NCI-H226 (cell line): ENCODE measurements around the gene TADA2B.
A peak's percentile ranks its signal among the peaks of the same experiment; 100 is the strongest.

Experiments used
- DNase-seq: peaks from one replicate; pipeline ENCODE4 v3.0.0-alpha.2; 2015

The TADA2B gene

GRCh38 chr4:7019367-7019766 is 23.8 kb upstream of the TADA2B start:
- DNase-seq = no peak

DNA sequence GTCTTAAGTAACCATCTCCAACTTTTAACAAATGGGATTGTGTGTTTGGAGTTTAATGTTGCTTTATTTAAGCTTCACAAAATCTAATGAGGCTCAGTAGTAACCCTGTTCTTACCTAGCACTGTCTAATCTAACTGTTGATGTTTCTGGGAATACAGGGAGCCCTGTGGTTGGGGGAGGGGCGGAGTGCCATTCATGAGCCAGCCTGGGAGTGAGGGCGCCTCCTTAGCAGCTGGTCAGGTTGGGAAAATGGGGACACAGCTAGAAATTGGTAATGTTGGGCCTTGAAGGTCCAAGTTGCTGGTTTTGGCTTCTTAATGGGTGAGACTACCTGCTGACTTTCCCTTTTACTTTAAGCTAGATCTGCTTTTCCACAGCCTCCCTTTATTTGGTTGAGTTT is 22.9 kb upstream of the TADA2B start:
- DNase-seq = no peak

DNA sequence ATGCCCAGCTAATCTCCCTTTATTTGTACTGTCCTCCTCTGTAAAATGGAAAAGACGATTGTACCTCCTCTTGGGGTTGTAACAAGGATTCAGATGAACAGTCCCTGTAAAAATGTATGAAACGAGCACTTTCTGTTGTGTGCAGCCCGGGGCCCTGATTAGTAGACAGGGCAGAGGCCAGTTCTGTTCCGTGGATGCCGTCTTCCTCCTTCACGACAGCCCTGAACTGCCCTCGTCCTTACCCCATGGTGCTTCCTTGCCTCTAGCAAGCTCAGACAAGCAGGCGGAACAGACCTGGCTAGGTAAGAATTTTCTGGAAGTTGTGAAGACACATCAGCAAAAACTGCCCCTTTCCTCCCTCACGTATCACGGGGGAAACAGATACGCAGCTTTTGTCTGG is 22.3 kb upstream of the TADA2B start:
- no peak for DNase-seq

GRCh38 chr4:7021355-7021754 is 21.8 kb upstream of the TADA2B start:
- no peak for DNase-seq

- peak; percentile 81 for DNase-seq
These were observed 21.1 kb upstream of the TADA2B start for GRCh38 chr4:7021930-7022664.

DNA sequence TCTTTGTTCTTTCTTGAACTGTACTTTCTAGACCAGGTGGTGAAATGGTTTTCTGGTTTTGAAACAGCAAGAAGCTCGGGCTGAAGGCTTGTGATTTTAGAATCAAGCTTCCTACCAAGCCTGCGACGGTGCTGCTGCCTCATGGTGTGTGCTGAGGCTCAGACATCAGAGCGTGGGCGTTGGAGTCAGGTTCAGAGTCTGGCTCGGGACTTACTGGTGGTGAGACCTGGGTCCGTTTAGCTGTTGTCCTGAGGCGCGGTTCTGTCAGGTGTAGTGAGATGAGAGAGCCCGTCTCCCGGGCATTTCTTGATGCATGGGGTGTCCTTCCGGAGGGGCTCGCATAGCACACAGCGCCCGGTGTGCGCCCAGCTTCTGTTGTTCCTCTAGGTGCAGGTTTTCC is 19.7 kb upstream of the TADA2B start:
- no peak for DNase-seq

DNA sequence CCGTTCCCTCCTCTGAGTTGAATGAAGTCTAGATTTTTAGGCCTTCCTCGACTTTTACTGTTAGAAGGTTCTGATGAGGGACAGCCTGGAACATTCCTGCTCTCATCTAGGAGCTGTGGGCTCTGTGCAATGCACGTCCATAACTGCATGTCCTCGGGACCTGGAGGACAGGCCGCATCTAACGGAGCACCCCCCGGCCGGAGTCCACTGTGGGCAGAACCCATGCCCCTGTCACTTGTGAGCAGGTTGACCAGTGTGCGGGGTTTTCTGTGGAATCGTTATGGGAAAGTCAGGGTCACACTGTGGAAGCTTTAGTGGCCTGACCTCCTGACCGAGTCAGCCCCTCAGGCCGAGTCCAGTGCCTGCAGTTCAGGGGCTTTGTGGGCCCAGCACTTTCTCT is 19.3 kb upstream of the TADA2B start:
- no peak for DNase-seq

- DNase-seq = no peak
These were observed 18.8 kb upstream of the TADA2B start for GRCh38 chr4:7024336-7024890.

DNA sequence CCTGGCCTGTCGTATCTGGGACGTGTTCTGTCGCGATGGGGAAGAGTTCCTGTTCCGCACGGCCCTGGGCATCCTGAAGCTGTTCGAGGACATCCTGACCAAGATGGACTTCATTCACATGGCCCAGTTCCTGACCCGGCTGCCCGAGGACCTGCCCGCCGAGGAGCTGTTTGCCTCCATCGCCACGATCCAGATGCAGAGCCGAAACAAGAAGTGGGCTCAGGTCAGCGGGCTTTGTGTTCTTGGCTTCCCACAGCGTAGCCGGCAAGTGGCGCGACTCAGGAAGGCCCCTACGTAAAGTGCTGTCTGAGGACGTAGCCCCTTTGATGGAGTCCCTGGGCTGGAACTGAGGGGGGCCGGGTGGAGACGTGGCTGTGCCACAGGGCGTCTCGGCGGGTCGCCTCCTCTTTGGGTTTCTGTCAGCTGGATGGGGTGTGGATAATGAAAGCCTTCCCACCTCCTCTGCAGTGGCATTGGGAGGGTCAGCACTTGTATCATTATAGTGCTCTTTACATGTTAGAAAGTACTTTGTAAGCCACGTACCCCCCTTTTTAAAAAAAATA is 18.1 kb upstream of the TADA2B start:
- no peak for DNase-seq

GRCh38 chr4:7026107-7026506 is 17.1 kb upstream of the TADA2B start:
- DNase-seq = no peak

- no peak for DNase-seq
These were observed 15.9 kb upstream of the TADA2B start for GRCh38 chr4:7027284-7027683.

DNA sequence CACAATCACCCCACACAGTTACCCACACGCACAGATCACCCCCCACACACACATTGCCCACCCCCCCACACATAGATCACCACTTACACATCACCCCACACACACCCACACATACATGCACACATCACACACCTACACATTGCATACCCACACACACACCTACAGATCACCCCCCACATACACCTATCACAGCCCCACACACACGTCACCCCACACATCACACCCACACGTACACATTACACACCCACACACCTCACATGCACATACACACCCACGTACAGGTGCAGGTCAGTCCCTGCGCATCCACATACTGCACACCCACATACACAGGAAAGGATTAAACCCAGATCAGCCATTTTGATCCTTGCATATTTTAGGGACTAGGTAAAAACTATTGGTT is 15.3 kb upstream of the TADA2B start:
- no peak for DNase-seq

- DNase-seq = no peak
These were observed 14.0 kb upstream of the TADA2B start for GRCh38 chr4:7029212-7029611.

DNA sequence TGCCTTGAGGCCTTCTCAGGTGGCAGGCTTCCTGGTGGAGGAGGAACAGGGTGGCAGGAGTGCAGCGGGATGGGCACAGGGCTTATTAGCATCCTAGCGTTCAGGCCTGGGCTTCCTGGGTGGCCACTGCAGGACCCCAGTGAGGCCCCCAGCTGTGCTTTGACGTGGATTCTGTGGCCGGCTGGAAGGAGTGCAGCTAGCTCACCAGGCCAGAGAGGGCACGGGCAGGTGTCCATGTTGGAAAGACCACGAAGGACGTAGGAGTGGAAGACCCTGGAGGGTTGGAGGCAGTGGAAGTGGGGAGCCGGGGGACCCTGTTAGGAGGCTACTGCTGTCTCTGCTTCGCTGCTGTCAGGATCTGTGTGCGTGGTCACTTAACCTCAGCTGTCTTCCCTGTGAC is 13.3 kb upstream of the TADA2B start:
- no peak for DNase-seq

- DNase-seq = no peak
These were observed 12.3 kb upstream of the TADA2B start for GRCh38 chr4:7030856-7031255.

GRCh38 chr4:7031558-7032449 is 11.4 kb upstream of the TADA2B start:
- no peak for DNase-seq

- no peak for DNase-seq
These were observed 10.6 kb upstream of the TADA2B start for GRCh38 chr4:7032596-7032995.

GRCh38 chr4:7034262-7035081 is 8.7 kb upstream of the TADA2B start:
- DNase-seq = peak; percentile 43

DNA sequence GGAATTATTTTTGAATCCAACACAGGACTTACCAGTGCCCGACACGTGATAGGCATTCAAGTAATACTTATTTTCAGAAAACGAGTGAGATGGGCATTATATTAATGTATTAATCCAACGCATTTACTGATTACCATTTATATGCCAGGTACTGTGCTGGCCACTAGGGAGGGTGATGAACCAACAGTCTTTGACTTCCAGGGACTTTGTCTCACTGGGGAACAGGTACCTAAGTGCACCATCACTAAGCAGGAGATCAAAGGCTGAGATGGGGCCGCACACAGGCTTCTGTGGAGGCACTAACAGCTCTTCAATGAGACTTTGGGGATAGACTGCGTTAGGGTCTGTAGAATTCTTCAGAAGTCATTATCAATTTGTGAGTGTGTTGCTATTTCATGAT is 5.7 kb upstream of the TADA2B start:
- no peak for DNase-seq

DNA sequence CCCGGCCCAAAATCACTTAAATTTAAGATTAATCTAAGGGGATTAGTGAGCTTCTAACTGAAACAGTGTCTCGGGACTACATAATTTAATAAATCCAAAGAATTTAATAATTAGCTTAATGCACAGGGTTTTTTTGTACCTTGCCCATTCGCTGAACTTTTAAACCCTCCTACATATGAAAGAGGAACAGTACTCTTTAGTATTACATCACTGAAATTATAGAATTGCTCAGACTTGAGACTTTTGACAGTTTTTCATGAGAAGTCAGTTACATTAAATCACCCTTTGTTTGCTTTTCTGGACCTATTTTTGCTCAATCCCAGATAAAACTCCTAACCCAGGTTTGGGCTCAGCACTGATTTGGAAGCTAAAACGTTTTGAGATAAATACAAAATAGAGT is 2.4 kb upstream of the TADA2B start:
- DNase-seq = no peak

DNA sequence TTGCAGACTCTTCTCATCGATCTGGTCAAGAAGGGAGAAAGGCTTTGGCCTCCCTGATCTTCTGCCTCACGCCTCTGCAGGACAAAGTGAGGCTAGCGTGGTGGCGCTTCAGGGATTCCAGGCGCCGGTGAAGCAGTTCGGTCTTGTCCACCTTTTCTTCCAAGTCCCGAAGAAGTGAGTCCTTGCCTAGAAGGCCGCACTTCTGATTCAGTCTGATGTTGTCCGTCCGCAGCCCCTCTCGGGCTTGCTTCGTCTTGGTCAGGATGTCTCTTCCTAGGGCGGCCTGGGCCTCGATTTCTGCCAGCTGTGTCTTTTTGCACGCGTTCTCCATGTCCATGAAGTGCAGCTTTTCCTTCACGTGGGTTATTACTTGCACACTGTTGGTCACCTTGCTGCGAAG is 1.9 kb upstream of the TADA2B start:
- no peak for DNase-seq

DNA sequence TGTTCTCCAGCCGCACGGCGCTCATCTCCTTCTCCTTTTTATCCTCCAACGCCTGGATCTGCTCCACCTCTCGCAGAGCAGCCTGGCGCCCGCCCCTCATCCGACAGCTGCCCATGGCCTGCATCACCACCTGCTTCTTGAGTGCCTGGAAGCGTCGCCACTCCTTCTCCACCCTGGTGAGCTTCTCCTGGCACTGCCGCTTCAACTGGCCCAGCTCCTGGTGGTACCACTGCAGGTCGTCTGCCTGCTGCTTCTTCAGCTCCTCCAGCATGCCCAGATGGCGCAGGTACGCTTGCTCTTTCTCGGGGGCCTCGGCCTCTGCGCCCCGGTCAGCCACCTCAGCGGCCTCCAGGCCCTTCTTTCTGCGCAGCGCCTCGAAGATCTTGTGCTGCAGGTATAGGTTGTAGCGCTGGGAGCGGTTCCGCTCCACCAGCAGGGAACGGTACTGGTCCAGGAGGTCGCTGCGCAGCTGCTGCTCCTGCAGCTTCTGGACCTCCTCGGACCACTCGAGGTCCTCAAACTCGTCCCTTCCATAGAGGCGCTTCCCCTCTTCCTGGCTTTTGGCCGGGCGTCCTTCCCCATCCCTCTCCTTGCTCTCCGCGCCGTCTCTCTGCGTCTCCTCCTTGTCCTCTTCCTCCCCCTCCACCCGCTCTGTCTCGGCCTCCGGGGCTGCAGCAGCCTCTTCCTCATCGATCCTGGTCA is 1.2 kb upstream of the TADA2B start:
- DNase-seq = no peak
